Stimulated activated CD8-positive, alpha-beta memory T cell treated with anti-CD3 and anti-CD28 coated beads, Interleukin-12 subunit alpha, Interleukin-12 subunit beta, amount 100 ng/mL, for 24 hours (primary cell): ENCODE results near the gene STUM.

Experiments used
- DNase-seq: peaks from one replicate; pipeline ENCODE4 v3.0.0-alpha.2; 2020; ENCODE audit errors: extremely low read depth

Gene STUM

GRCh38 chr1:226560243-226560642 is 11.7 kb downstream of the STUM start:
- DNase-seq, result no peak

GRCh38 chr1:226562989-226563388 is 14.4 kb downstream of the STUM start:
- DNase-seq, result no peak

GRCh38 chr1:226563666-226564065 is 15.1 kb downstream of the STUM start:
- DNase-seq, result no peak

GRCh38 chr1:226565476-226565875 is 16.9 kb downstream of the STUM start:
- DNase-seq, result no peak

- DNase-seq, result no peak
Observed at GRCh38 chr1:226566234-226566633, 17.7 kb downstream of the STUM start.

- no peak for DNase-seq
Observed at GRCh38 chr1:226566760-226567159, 18.2 kb downstream of the STUM start.

GRCh38 chr1:226568077-226568831 is 19.7 kb downstream of the STUM start:
- DNase-seq, result no peak

GRCh38 chr1:226568975-226569741 is 20.6 kb downstream of the STUM start:
- no peak for DNase-seq

GRCh38 chr1:226569879-226570547 is 21.4 kb downstream of the STUM start:
- no peak for DNase-seq

GRCh38 chr1:226571893-226572292 is 23.3 kb downstream of the STUM start:
- no peak for DNase-seq

- no peak for DNase-seq
Observed at GRCh38 chr1:226572325-226572726, 23.8 kb downstream of the STUM start.

GRCh38 chr1:226574044-226574443 is 25.5 kb downstream of the STUM start:
- DNase-seq, result no peak

GRCh38 chr1:226574591-226575435 is 26.2 kb downstream of the STUM start:
- no peak for DNase-seq

GRCh38 chr1:226575436-226575720 is 26.8 kb downstream of the STUM start:
- no peak for DNase-seq

- DNase-seq, result no peak
Observed at GRCh38 chr1:226575739-226576378, 27.3 kb downstream of the STUM start.

GRCh38 chr1:226576601-226577000 is 28.0 kb downstream of the STUM start:
- no peak for DNase-seq

- DNase-seq, result no peak
Observed at GRCh38 chr1:226577401-226578180, 29.0 kb downstream of the STUM start.

- no peak for DNase-seq
Observed at GRCh38 chr1:226578946-226579578, 30.5 kb downstream of the STUM start.

GRCh38 chr1:226579781-226580323 is 31.3 kb downstream of the STUM start:
- no peak for DNase-seq
